Stimulated activated CD4-positive, alpha-beta T cell treated with anti-CD3 and anti-CD28 coated beads, Interleukin-15, amount 100 ng/mL, for 1 hour (primary cell): ENCODE results near the gene SIMC1.
A peak's percentile ranks its signal among the peaks of the same experiment; 100 is the strongest.

ENCODE experiments used
- DNase-seq, 2 donors: peaks; one replicate each; pipeline ENCODE4 v3.0.0-alpha.2; 2020; ENCODE audit warnings: low read depth in 1 of 2, low spot score in 1 of 2

The SIMC1 gene

GRCh38 chr5:176361437-176362232 is 123.4 kb downstream of the SIMC1 start, which contains the start of gene KIAA1191:
KIAA1191 (minus strand) TSS chr5:176361764; CDS start chr5:176359508, 2,256 bp downstream.
- peak; percentile 89 to 90 for DNase-seq

DNA sequence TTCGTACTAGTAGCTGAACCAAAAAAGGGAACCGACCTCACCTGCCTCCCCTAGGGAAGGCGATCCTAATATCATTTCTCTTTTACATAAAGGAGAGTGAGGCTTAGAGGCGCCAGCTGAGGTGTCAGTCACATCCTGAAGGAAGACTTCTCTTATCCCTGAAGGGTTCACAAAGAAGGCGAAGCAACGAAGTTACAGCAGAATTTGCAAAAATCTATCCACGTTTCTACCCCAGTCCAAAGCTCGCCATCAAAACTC is 123.9 kb downstream of the SIMC1 start:
- DNase-seq, result no peak

- no peak for DNase-seq
Measured at GRCh38 chr5:176364765-176365350, 126.6 kb downstream of the SIMC1 start.

DNA sequence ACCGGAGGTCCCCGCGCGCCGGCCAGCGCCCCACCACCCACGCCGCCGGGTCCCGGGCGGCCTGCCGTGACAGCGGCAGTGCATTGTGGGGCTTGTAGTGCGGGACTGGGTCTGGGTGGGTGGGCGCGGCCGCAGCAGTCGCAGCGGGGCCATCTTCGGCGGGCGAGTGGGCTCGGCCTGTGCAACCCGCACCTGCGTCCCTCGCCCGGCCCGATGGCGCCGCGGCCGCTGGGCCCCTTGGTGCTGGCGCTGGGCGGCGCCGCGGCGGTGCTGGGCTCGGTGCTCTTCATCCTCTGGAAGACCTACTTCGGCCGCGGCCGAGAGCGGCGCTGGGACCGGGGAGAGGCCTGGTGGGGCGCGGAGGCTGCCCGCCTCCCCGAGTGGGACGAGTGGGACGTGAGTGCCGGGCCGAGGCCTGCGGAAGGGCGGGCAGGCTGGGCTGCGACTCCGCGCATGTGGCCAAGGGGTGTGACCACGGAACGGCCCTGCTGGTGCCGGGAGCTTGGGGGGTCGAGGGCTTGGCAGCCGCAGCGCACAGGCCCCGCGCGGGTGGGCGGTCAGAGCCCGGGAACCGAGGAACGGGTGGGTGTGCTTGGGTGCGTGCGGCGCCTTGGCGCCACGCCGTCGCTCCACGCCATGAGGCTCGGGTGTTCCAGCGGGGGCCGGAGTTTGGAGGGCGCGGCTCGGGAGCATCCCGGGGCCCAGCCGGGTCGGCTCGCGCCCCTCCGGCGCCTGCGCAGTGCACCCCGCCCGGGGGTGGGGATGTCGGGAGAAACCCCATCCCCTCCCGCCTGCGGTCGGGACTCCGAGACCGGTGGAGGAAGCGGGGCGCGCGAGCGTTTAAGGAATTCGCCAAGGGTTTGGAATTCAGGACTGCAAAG is 127.4 kb downstream of the SIMC1 start, which contains the start of gene ARL10:
Gene ARL10 (plus strand): TSS at position 137 of the 881 bp plus-strand sequence. CDS start 77 bp downstream, at position 214.
- DNase-seq, result peak in 1 of 2 donors; percentile 49

DNA sequence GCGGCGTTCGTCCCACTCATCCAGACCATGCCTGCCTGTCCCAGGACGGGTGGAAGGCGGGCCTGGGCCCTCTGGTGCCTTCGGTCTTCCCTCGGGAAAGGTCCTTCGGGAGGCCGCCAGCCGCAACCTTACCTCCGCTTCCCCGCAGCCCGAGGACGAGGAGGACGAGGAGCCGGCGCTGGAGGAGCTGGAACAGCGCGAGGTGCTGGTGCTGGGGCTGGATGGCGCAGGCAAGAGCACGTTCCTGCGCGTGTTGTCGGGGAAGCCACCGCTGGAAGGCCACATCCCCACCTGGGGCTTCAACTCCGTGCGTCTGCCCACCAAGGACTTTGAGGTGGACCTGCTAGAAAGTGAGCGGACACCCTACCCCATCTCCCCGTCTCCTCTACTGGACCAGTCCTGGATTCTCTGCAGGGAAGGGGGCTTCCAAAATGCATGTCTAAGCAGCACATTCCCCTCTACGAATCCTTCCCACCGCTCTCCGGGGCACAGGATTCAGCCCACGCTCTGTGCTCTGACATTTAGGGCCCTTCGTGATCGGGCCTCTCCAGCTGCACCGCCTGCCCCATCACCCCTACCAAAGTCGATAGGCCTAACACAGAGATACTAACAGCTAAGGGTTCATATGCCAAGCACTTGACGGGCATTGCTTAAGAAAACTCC is 128.1 kb downstream of the SIMC1 start:
- no peak for DNase-seq

- no peak for DNase-seq
Measured at GRCh38 chr5:176368726-176369125, 130.5 kb downstream of the SIMC1 start.

DNA sequence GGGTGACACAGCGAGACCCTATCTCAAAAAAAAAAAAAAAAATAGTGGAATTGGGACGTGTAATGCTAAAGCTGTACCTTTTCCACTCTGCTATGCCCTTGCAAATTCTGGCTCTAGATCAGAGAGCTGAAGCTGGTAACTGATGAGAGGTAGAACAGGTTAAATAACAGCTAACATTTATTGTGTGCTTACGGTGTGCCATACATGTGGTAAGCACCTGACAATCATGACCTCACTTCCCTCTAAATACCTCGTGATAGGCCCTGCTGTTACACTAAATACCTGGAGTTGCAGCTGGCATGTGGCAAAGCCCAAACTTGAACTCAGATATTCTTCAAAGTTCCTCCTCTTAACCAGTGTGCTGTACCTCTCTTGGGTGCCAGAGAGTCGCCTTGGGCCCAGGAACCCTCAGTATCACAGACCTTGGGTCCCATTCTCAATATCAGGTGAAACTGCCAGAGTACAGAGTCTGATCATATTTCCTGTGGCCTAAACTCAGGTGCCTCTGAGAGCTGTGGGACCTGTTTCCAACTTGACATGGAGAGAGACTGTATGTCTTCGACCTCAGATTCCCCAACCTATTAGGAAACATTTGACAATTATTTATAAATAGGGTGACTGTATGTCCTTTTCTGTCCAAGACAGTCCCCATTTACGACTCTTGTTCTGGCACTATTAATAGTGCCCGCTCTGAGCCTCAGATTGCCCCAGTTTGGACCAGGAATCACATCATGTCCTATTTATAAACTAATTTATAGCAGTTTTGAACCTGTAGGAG is 131.9 kb downstream of the SIMC1 start:
- DNase-seq, result no peak

GRCh38 chr5:176371621-176372539 is 133.7 kb downstream of the SIMC1 start:
- DNase-seq, result no peak

DNA sequence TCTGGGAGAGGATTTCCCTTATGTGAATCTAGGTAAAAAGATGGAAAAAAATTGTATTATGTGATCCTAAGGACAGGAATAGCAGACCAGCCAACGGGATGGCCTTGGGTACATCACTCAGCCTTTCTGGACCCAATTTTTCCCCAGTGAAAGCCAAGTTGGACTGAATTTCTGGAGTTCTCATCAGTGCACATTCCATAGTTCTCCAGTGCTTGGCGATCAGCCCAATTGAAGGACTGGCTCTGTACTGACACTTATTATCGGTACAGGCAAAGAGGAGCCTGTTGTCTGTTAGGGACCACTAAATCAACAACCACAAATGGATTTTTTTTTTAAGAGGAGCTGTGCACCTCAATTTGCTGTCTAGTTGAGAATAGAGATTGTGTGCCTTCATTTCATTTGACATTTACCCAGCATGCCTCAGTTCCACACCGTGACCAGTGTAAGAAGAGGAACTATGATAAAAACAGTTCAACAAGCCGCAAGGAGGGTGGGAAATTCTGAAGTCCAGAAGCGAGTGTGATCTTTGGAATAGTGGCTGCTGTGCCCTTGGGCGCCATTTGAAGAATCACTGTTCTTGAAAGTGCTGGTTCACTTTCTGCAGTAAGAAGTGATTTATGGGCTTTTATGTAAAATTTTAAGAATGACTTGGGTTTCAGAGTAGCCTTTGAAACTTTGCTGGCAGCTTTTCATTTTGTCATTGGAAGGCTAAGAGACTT is 135.0 kb downstream of the SIMC1 start:
- no peak for DNase-seq

DNA sequence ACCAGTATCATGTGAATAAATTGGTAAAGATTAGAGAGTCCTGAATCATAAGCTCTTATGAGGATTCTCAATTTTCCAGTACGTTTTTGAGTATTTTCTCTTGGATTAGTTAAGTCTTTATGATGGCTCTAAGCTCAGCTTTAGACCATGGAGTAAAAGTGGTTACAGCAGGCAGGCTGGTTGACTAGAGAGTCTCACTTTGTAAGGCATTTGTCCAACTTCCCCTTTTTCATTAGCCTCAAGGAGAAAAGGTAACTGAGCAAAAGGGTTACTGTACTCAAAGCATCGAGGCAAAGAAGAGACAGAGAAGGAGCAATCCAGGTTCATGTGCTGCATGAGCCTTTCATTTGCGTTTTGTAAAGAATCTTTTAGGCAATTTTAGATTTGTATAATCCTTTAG is 141.7 kb downstream of the SIMC1 start:
- DNase-seq, result no peak

GRCh38 chr5:176381423-176381822 is 143.2 kb downstream of the SIMC1 start:
- no peak for DNase-seq

DNA sequence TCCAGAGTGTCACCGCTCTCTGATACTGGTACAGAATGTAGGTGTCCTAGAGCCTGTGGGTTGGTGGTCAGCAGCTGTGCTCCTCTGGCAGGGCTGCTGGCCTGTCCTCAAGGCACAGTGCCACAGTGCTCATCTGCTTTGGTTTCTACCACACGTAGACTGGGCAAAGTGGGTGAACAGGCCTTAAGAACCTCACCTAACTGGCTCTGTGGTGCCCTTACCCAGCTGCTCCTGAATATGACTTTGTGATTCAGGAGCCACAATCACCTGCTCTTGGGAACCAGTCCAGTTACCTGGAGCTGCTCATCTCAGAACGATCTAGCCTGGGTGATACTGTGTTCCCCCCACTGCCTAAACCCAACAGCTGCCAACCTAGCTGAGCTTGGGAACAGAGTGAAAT is 143.8 kb downstream of the SIMC1 start:
- no peak for DNase-seq

GRCh38 chr5:176382721-176383120 is 144.5 kb downstream of the SIMC1 start:
- DNase-seq, result no peak

GRCh38 chr5:176383248-176383905 is 145.2 kb downstream of the SIMC1 start:
- no peak for DNase-seq

- DNase-seq, result no peak
Measured at GRCh38 chr5:176383961-176384360, 145.7 kb downstream of the SIMC1 start.

GRCh38 chr5:176384366-176384930 is 146.2 kb downstream of the SIMC1 start:
- no peak for DNase-seq

DNA sequence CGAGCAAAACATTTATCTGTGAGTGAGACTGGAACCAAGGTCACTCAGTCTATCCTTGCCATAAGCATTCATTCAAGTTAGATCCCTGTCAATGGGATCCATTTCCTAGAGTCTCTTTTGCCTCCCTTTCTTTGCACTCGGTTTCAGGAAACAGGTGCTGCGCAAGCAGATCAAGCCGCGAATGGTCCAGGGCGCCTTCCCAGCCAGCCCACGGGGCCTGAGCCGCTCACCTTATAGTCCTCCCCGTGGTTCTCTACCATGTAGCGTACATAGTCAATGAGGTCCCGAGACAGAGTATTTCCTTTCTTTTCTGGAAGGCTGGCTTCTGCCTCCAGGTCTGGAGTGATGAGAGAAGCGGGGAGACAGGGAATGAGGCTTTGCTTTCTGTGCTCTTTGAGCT is 146.8 kb downstream of the SIMC1 start:
- no peak for DNase-seq

- DNase-seq, result no peak
Measured at GRCh38 chr5:176386491-176386890, 148.3 kb downstream of the SIMC1 start.
